ENCODE results near the gene MED12L. TPM values are rescaled to one million over a fixed set of nuclear protein-coding genes. Genes with fewer than 3 reads are reported as not detected.

Gene MED12L
- total RNA-seq, 4 donors from 2014 or later: 0.15 to 0.37 (median 0.22) TPM

DNA sequence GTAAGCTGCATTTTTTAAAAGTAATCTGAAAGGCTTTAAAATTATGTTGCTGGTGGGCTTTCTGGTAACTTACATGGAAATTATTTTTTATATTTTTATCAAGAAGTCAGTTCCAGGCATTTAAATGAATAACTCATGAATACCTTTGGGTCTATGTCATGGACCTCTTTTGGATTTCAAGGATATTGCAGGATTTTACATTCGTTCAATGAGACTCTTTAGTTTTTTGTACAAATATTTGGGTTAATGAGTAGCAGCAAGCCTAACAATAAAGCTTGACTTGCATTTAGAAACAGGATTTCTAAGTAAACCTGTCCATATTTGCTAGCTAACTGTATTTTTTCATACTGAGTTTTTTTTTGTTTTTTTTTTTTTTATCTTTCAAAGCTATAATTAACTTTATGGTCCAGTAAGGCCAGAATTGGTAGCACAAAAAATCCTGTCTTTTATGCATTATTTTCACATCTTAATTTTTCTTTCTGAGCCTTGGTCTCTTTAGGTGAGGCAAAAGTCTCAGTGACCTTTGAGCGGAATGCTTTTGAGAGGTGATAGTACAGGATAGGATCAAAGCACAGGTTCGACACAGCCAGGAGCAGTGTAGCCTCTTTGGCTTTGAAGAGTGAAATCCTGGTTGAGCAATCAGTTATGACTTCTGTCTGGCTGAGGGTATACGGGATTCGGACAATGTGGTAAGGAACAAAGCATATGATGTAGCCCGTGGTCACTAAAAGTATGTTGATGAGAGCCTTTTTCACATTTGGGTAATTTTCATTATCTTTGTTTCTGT lies 112.7 kb downstream of the MED12L start:
- DNase-seq (ENCODE audit: low spot score in 2 of 2): no peak
- H3K4me3 ChIP-seq (ENCODE audit: low read depth, poor library complexity, severe bottlenecking): no peak overlapping the region
- WGBS, 2 donors: 87 to 92% methylated on average over 6 of the region's 6 CpGs
- intact Hi-C loops (cut with DNase I; ENCODE audit: low total_unique reads): no loop called here
- TF ChIP-seq CTCF (IDR thresholded peaks at IDR 0.05): peak in 1 of 3 donors; percentile 53
- TF ChIP-seq POLR2A (IDR thresholded peaks at IDR 0.05): no peak

- intact Hi-C loops (cut with DNase I; ENCODE audit: low total_unique reads): no loop called here
- no peak for TF ChIP-seq POLR2A (IDR thresholded peaks at IDR 0.05)
- TF ChIP-seq CTCF (IDR thresholded peaks at IDR 0.05): no peak
- no peak overlapping the region for H3K4me3 ChIP-seq (ENCODE audit: low read depth, poor library complexity, severe bottlenecking)
- no peak for DNase-seq (ENCODE audit: low spot score in 2 of 2)
- WGBS, 2 donors: 76 to 85% methylated on average over 5 of the region's 5 CpGs
Observed at GRCh38 chr3:151198849-151199248, 113.4 kb downstream of the MED12L start.

DNA sequence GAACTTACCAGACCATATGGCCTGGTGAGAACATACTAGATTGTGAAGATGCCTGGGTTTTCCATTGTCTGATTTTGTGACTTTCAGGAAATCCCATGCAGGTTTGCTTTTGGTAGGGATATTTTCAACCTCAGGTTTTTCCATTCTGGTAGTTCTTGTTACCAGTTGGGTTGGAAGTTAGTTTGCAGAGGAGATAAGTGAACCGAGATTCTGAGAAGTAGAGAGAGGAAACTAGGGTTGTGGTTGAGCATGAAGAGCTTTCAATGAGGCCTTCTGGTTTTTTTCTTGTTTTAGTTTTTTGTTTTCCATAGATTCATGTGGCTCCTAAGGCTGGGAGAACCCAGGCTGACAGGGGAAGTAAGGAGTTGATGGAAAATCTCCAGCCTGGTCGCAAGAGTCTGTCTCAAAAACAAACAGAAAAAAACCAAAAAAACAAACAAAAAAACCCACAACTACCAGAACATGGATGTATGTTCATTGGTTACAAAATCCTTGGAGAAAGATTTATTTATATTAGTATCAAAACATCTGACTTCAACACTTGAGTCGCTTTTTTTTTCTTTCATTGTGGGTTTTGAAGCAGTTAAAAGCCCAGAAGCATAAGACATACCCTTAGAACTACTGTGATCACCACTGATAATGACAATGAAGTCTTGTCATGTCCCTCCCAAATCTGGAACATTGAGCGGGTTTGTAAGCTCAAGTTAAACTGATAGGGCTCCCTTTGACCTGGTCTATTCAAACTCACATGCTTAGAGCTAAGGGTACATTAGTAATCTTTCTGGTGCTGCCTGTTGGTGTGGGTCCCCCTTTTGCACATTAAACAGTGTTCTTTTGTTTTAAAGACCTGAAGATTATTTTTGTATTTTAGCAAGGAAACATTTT lies 114.3 kb downstream of the MED12L start:
- no peak overlapping the region for H3K4me3 ChIP-seq (ENCODE audit: low read depth, poor library complexity, severe bottlenecking)
- DNase-seq (ENCODE audit: low spot score in 2 of 2): no peak
- intact Hi-C loops (cut with DNase I; ENCODE audit: low total_unique reads): no loop called here
- TF ChIP-seq POLR2A (IDR thresholded peaks at IDR 0.05): no peak
- no peak for TF ChIP-seq CTCF (IDR thresholded peaks at IDR 0.05)
- 79 to 86% methylated on average over 4 of the region's 4 CpGs for WGBS, 2 donors

- no peak for DNase-seq (ENCODE audit: low spot score in 2 of 2)
- intact Hi-C loops (cut with DNase I; ENCODE audit: low total_unique reads): no loop called here
- no peak overlapping the region for H3K4me3 ChIP-seq (ENCODE audit: low read depth, poor library complexity, severe bottlenecking)
- TF ChIP-seq POLR2A (IDR thresholded peaks at IDR 0.05) (no peak), CTCF (IDR thresholded peaks at IDR 0.05) (no peak)
- 41 to 57% methylated on average over 2 of the region's 2 CpGs for WGBS, 2 donors
Observed at GRCh38 chr3:151200586-151200985, 115.1 kb downstream of the MED12L start.

GRCh38 chr3:151201051-151201730 lies 115.7 kb downstream of the MED12L start:
- intact Hi-C loops (cut with DNase I; ENCODE audit: low total_unique reads): no loop called here
- no peak for TF ChIP-seq POLR2A (IDR thresholded peaks at IDR 0.05)
- no peak for TF ChIP-seq CTCF (IDR thresholded peaks at IDR 0.05)
- WGBS, 2 donors: 91 to 94% methylated on average over 7 of the region's 7 CpGs
- no peak overlapping the region for H3K4me3 ChIP-seq (ENCODE audit: low read depth, poor library complexity, severe bottlenecking)
- no peak for DNase-seq (ENCODE audit: low spot score in 2 of 2)

All from lower leg skin (tissue), 4 donors.